IPS-NIHi7 (cell line): ENCODE data around the gene TMLHE.
"Not testable (repeated sequence)": the region's sequence is repeated elsewhere in the genome, so short reads cannot be mapped to it uniquely, and the experiment has no call there.

Experiments used
- DNase-seq: peaks from one replicate; pipeline ENCODE4 v3.0.0; 2012; ENCODE audit warnings: mixed read lengths; ENCODE audit errors: extremely low spot score

TMLHE gene

GRCh38 chrX:155612312-155613224 is at the start of gene TMLHE, which contains the start of gene SPRY3:
TSS of gene TMLHE (minus strand) at chrX:155612952. CDS start at chrX:155545276, 67,676 bp downstream.
TSS of gene SPRY3 (plus strand) at chrX:155612586.
- DNase-seq, result peak; percentile 62

GRCh38 chrX:155662282-155662681 is 49.5 kb upstream of the TMLHE start:
- peak; percentile 22 for DNase-seq

- DNase-seq, result no peak
These were observed 32.4 kb upstream of the TMLHE start for GRCh38 chrX:155645180-155645579.

GRCh38 chrX:155643240-155643639 is 30.5 kb upstream of the TMLHE start:
- no peak for DNase-seq

GRCh38 chrX:155641371-155641770 is 28.6 kb upstream of the TMLHE start:
- not testable (repeated sequence) for DNase-seq

- DNase-seq, result no peak
These were observed 25.0 kb upstream of the TMLHE start for GRCh38 chrX:155637714-155638113.

- not testable (repeated sequence) for DNase-seq
These were observed 22.3 kb upstream of the TMLHE start for GRCh38 chrX:155635019-155635418.

GRCh38 chrX:155632431-155633100 is 19.8 kb upstream of the TMLHE start:
- DNase-seq, result no peak

- not testable (repeated sequence) for DNase-seq
These were observed 7.4 kb upstream of the TMLHE start for GRCh38 chrX:155620110-155620509.

GRCh38 chrX:155615938-155616337 is 3.2 kb upstream of the TMLHE start:
- DNase-seq, result no peak

- no peak for DNase-seq
These were observed 1.3 kb upstream of the TMLHE start for GRCh38 chrX:155613927-155614559.

- DNase-seq, result no peak
These were observed 1.4 kb downstream of the TMLHE start for GRCh38 chrX:155611302-155611701.

GRCh38 chrX:155592981-155593380 is 19.8 kb downstream of the TMLHE start:
- no peak for DNase-seq

- DNase-seq, result no peak
These were observed 20.4 kb downstream of the TMLHE start for GRCh38 chrX:155592331-155592730.

GRCh38 chrX:155577682-155578081 is 35.1 kb downstream of the TMLHE start:
- peak; percentile 14 for DNase-seq

- DNase-seq, result no peak
These were observed 49.7 kb downstream of the TMLHE start for GRCh38 chrX:155563099-155563498.

GRCh38 chrX:155544881-155545280 is 67.9 kb downstream of the TMLHE start:
- DNase-seq, result no peak

GRCh38 chrX:155535866-155536265 is 76.9 kb downstream of the TMLHE start:
- no peak for DNase-seq

GRCh38 chrX:155534800-155535199 is 78.0 kb downstream of the TMLHE start:
- no peak for DNase-seq

- DNase-seq, result not testable (repeated sequence)
These were observed 85.7 kb downstream of the TMLHE start for GRCh38 chrX:155527023-155527422.

- DNase-seq, result no peak
These were observed 98.5 kb downstream of the TMLHE start for GRCh38 chrX:155514225-155514624.

- no peak for DNase-seq
These were observed 107.5 kb downstream of the TMLHE start for GRCh38 chrX:155505296-155505695.
